ENCODE data around the gene PXT1. TPM values are rescaled to one million over a fixed set of nuclear protein-coding genes. Genes with fewer than 3 reads are reported as not detected.

Gene PXT1
- polyA plus RNA-seq, 1 donor from 2014 or later = 0.24 TPM

- Histone ChIP-seq H3K27me3 (ENCODE audit: insufficient read depth, low read depth, low read length) (no peaks in the 10 kb centered on the region), H3K9me3 (ENCODE audit: low read length) (no peaks in the 10 kb centered on the region), H3K9ac (ENCODE audit: low read length) (no peak overlapping the region), H3K4me3 (ENCODE audit: low read length) (no peak overlapping the region), H4K20me1 (ENCODE audit: insufficient read depth) (no peaks in the 10 kb centered on the region), H3K9me2 (ENCODE audit: insufficient read depth, low read length) (no peaks in the 10 kb centered on the region), H3K4me2 (ENCODE audit: low read length) (no peak overlapping the region), H3K36me3 (ENCODE audit: insufficient read depth, low read length) (no peaks in the 10 kb centered on the region), H3F3A (ENCODE audit: insufficient read depth, low read length, poor library complexity, severe bottlenecking) (no peaks in the 10 kb centered on the region), H2AFZ (ENCODE audit: low read depth, low read length) (no peak overlapping the region), H3K79me2 (replicated peaks; ENCODE audit: insufficient read depth, low read length) (no peaks in the 10 kb centered on the region), H3K27ac (ENCODE audit: low read length) (no peak overlapping the region)
- TF ChIP-seq CTCF (IDR thresholded peaks at IDR 0.05; ENCODE audit: poor library complexity, severe bottlenecking) = no peak
- TF ChIP-seq RAD21 (conservative IDR thresholded peaks at IDR 0.05) = no peak
- no peak for TF ChIP-seq POLR2AphosphoS5 (IDR thresholded peaks at IDR 0.05)
- no peak for TF ChIP-seq SMC3 (conservative IDR thresholded peaks at IDR 0.05; ENCODE audit: poor library complexity)
- no peak for TF ChIP-seq TAF1 (IDR thresholded peaks at IDR 0.05; ENCODE audit: low read depth)
- no peak for TF ChIP-seq EP300 (conservative IDR thresholded peaks at IDR 0.05; ENCODE audit: poor library complexity, severe bottlenecking)
- TF ChIP-seq EZH2 (IDR thresholded peaks at IDR 0.05; ENCODE audit: borderline replicate concordance, insufficient read depth, low read length, poor library complexity, severe bottlenecking) = no peak
- TF ChIP-seq REST (IDR thresholded peaks at IDR 0.05; ENCODE audit: borderline replicate concordance) = no peak
- no peak for TF ChIP-seq MXI1 (conservative IDR thresholded peaks at IDR 0.05; ENCODE audit: poor library complexity, severe bottlenecking)
Measured at GRCh38 chr6:36478051-36478526, 35.4 kb upstream of the PXT1 start.

- Histone ChIP-seq H3K9me2 (ENCODE audit: insufficient read depth, low read length) (no peaks in the 10 kb centered on the region), H3K4me3 (ENCODE audit: low read length) (no peak overlapping the region), H3K79me2 (replicated peaks; ENCODE audit: insufficient read depth, low read length) (peaks cover 9% of the 10 kb centered on the region), H3K27me3 (ENCODE audit: insufficient read depth, low read depth, low read length) (no peaks in the 10 kb centered on the region), H2AFZ (ENCODE audit: low read depth, low read length) (no peak overlapping the region), H4K20me1 (ENCODE audit: insufficient read depth) (no peaks in the 10 kb centered on the region), H3K27ac (ENCODE audit: low read length) (no peak overlapping the region), H3K4me2 (ENCODE audit: low read length) (no peak overlapping the region), H3K36me3 (ENCODE audit: insufficient read depth, low read length) (peaks cover 7% of the 10 kb centered on the region), H3F3A (ENCODE audit: insufficient read depth, low read length, poor library complexity, severe bottlenecking) (no peaks in the 10 kb centered on the region), H3K9me3 (ENCODE audit: low read length) (no peaks in the 10 kb centered on the region), H3K9ac (ENCODE audit: low read length) (no peak overlapping the region)
- no peak for TF ChIP-seq EZH2 (IDR thresholded peaks at IDR 0.05; ENCODE audit: borderline replicate concordance, insufficient read depth, low read length, poor library complexity, severe bottlenecking)
Measured at GRCh38 chr6:36469946-36470345, 27.3 kb upstream of the PXT1 start.
